ENCODE results near the gene PCYT1B.

The PCYT1B gene

DNA sequence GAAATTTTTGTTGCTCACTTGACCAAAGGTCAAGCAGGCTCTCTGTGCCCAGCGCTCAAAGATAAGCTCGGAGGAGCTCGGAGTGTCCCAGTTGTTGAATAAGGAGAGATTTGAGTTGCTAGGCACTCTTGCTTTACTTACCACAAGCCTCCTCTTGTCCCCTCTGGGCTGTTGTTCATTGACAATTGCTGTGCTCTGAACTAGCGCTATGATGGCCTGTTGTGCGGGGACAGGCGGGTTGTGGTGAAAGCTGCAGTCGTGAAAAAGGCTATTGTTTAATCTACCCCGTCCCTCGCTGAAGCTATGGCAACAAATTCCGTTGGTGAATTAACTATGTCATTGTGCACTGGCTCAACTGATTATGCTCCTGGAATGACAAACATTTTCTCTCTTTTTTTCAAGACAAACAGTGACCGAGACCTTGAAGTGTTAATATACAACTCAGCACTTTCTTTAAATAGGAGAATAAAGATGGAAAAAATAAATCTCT, 25.6 kb upstream of the PCYT1B start:
- H3K79me2 ChIP-seq (ENCODE audit: insufficient read depth, low read length), result no peaks in the 10 kb centered on the region
- TF ChIP-seq EZH2phosphoT487 (IDR thresholded peaks at IDR 0.05; ENCODE audit: borderline replicate concordance), result no peak
- TF ChIP-seq, protein P1, sequence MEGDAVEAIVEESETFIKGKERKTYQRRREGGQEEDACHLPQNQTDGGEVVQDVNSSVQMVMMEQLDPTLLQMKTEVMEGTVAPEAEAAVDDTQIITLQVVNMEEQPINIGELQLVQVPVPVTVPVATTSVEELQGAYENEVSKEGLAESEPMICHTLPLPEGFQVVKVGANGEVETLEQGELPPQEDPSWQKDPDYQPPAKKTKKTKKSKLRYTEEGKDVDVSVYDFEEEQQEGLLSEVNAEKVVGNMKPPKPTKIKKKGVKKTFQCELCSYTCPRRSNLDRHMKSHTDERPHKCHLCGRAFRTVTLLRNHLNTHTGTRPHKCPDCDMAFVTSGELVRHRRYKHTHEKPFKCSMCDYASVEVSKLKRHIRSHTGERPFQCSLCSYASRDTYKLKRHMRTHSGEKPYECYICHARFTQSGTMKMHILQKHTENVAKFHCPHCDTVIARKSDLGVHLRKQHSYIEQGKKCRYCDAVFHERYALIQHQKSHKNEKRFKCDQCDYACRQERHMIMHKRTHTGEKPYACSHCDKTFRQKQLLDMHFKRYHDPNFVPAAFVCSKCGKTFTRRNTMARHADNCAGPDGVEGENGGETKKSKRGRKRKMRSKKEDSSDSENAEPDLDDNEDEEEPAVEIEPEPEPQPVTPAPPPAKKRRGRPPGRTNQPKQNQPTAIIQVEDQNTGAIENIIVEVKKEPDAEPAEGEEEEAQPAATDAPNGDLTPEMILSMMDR (conservative IDR thresholded peaks at IDR 0.05; ENCODE audit: low read length), result no peak
- H3K27me3 ChIP-seq (ENCODE audit: insufficient read depth, low read length, poor library complexity, severe bottlenecking), result no peaks in the 10 kb centered on the region
- no peak overlapping the region for H2AFZ ChIP-seq (ENCODE audit: low read length)
- no peaks in the 10 kb centered on the region for H3K36me3 ChIP-seq (ENCODE audit: insufficient read depth, low read length)
- H3F3A ChIP-seq (ENCODE audit: low read depth), result no peaks in the 10 kb centered on the region
- H3K9ac ChIP-seq (ENCODE audit: low read depth, low read length, poor library complexity, severe bottlenecking), result no peak overlapping the region
- H3K9me3 ChIP-seq (ENCODE audit: insufficient read depth, low read depth, low read length), result no peaks in the 10 kb centered on the region
- no peak overlapping the region for H3K4me3 ChIP-seq (ENCODE audit: low read length, poor library complexity, severe bottlenecking)
- H4K20me1 ChIP-seq (ENCODE audit: insufficient read depth, low read length, poor library complexity, severe bottlenecking), result no peaks in the 10 kb centered on the region
- no peak overlapping the region for H3K4me2 ChIP-seq (ENCODE audit: low read depth, low read length, poor library complexity, severe bottlenecking)
- no peaks in the 10 kb centered on the region for H3K4me1 ChIP-seq (ENCODE audit: insufficient read depth, low read length, poor library complexity, severe bottlenecking)
- no peaks in the 10 kb centered on the region for H3K9me2 ChIP-seq (replicated peaks; ENCODE audit: low read depth, low read length)

DNA sequence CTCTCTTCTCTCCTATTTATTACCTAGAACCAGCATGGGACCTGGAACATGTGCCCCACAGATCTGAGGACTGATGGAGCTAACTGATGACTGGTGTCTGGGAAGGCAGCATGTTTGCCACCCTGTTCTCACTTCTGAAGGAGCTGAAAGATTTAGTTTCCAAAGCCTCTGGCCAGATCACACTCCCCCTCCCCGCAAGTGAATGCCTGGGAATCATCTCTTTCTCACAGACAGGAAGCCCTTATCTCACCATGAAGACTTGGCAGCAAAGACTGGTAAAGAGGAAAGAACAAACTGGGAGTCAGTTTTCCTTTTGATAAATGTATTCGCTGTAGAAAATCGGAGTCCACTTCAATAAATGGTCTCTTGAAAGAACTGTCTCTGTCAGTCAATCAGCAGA, 21.0 kb upstream of the PCYT1B start:
- no peaks in the 10 kb centered on the region for H3K4me1 ChIP-seq (ENCODE audit: insufficient read depth, low read length, poor library complexity, severe bottlenecking)
- no peaks in the 10 kb centered on the region for H4K20me1 ChIP-seq (ENCODE audit: insufficient read depth, low read length, poor library complexity, severe bottlenecking)
- H3K9me2 ChIP-seq (replicated peaks; ENCODE audit: low read depth, low read length), result no peaks in the 10 kb centered on the region
- no peaks in the 10 kb centered on the region for H3K9me3 ChIP-seq (ENCODE audit: insufficient read depth, low read depth, low read length)
- H3K4me2 ChIP-seq (ENCODE audit: low read depth, low read length, poor library complexity, severe bottlenecking), result no peak overlapping the region
- no peak overlapping the region for H3K4me3 ChIP-seq (ENCODE audit: low read length, poor library complexity, severe bottlenecking)
- H3F3A ChIP-seq (ENCODE audit: low read depth), result no peaks in the 10 kb centered on the region
- H3K79me2 ChIP-seq (ENCODE audit: insufficient read depth, low read length), result no peaks in the 10 kb centered on the region
- H3K9ac ChIP-seq (ENCODE audit: low read depth, low read length, poor library complexity, severe bottlenecking), result no peak overlapping the region
- TF ChIP-seq, protein P1 (conservative IDR thresholded peaks at IDR 0.05; ENCODE audit: low read length), result no peak
- no peak for TF ChIP-seq EZH2phosphoT487 (IDR thresholded peaks at IDR 0.05; ENCODE audit: borderline replicate concordance)
- H3K27me3 ChIP-seq (ENCODE audit: insufficient read depth, low read length, poor library complexity, severe bottlenecking), result no peaks in the 10 kb centered on the region
- H3K36me3 ChIP-seq (ENCODE audit: insufficient read depth, low read length), result no peaks in the 10 kb centered on the region
- H2AFZ ChIP-seq (ENCODE audit: low read length), result no peak overlapping the region

DNA sequence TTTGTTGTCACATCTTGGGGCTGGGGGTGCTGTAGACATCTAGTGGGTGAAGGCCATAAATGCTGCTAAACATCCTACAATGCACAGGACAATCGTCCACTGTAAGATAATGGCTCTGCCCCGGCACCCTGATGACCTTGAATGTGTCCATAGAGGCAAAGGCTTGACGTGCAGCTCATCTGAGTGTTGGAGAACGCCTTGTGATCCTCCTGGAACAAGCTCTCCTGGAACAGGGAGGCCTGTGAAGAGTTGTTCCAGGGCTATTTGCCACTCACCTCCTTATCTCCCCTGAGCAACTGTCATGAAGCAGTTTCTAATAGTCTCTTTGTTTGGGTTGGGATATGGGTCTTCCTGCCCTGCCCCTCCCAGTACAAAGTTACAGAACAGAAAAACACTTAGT, 15.2 kb upstream of the PCYT1B start:
- no peaks in the 10 kb centered on the region for H3K79me2 ChIP-seq (ENCODE audit: insufficient read depth, low read length)
- H3K27me3 ChIP-seq (ENCODE audit: insufficient read depth, low read length, poor library complexity, severe bottlenecking), result no peaks in the 10 kb centered on the region
- no peaks in the 10 kb centered on the region for H4K20me1 ChIP-seq (ENCODE audit: insufficient read depth, low read length, poor library complexity, severe bottlenecking)
- no peaks in the 10 kb centered on the region for H3K9me3 ChIP-seq (ENCODE audit: insufficient read depth, low read depth, low read length)
- no peaks in the 10 kb centered on the region for H3K36me3 ChIP-seq (ENCODE audit: insufficient read depth, low read length)
- H3K4me1 ChIP-seq (ENCODE audit: insufficient read depth, low read length, poor library complexity, severe bottlenecking), result peaks cover 9% of the 10 kb centered on the region
- H3K4me3 ChIP-seq (ENCODE audit: low read length, poor library complexity, severe bottlenecking), result no peak overlapping the region
- H2AFZ ChIP-seq (ENCODE audit: low read length), result no peak overlapping the region
- H3F3A ChIP-seq (ENCODE audit: low read depth), result no peaks in the 10 kb centered on the region
- no peaks in the 10 kb centered on the region for H3K9me2 ChIP-seq (replicated peaks; ENCODE audit: low read depth, low read length)
- no peak overlapping the region for H3K4me2 ChIP-seq (ENCODE audit: low read depth, low read length, poor library complexity, severe bottlenecking)
- TF ChIP-seq, protein P1 (conservative IDR thresholded peaks at IDR 0.05; ENCODE audit: low read length), result no peak
- no peak for TF ChIP-seq EZH2phosphoT487 (IDR thresholded peaks at IDR 0.05; ENCODE audit: borderline replicate concordance)
- H3K9ac ChIP-seq (ENCODE audit: low read depth, low read length, poor library complexity, severe bottlenecking), result no peak overlapping the region

Data from Loucy (cell line).